CD4-positive, CD25-positive, alpha-beta regulatory T cell (primary cell): ENCODE results near the gene IGFBP6. TPM values are rescaled to one million over a fixed set of nuclear protein-coding genes. Genes with fewer than 3 reads are reported as not detected.
A peak's percentile ranks its signal among the peaks of the same experiment; 100 is the strongest.

Experiments used
- ATAC-seq, 2 donors: fragments of 150-1000 bp; cut with Tn5 transposase; one replicate each; pipeline ENCODE4 v1.10.0; 2021; ENCODE audit warnings: low read depth in 2 of 2, moderate number of reproducible peaks in 2 of 2, moderate library complexity in 1 of 2
- DNase-seq, 3 donors: peaks; one replicate each; pipeline versions ENCODE4 v3.0.0 to v3.0.0-alpha.2; 2012 to 2022; ENCODE audit warnings: mixed read lengths in 1 of 3
- H3K27ac ChIP-seq: one replicate; pipeline ENCODE4 v1.7.0; 2013; ENCODE audit warnings: mild to moderate bottlenecking, low read length; ENCODE audit not compliant: insufficient read depth, poor library complexity, severe bottlenecking
- H3K27me3 ChIP-seq: one replicate; pipeline ENCODE4 v1.7.0; 2013; ENCODE audit warnings: low read length; ENCODE audit not compliant: control insufficient read depth, insufficient read depth
- H3K36me3 ChIP-seq: one replicate; pipeline ENCODE4 v1.7.0; 2013; ENCODE audit warnings: mild to moderate bottlenecking, low read length, moderate library complexity; ENCODE audit not compliant: control insufficient read depth, insufficient read depth
- H3K4me1 ChIP-seq: 2 replicates; pipeline ENCODE4 v1.7.0; 2013; ENCODE audit warnings: mild to moderate bottlenecking, low read length; ENCODE audit not compliant: insufficient read depth, control insufficient read depth, poor library complexity, severe bottlenecking
- H3K4me3 ChIP-seq: one replicate; pipeline ENCODE4 v1.7.0; 2013; ENCODE audit warnings: low read depth, mild to moderate bottlenecking, low read length, moderate library complexity
- H3K9me3 ChIP-seq, 2 experiments: 1 replicate in 1 of 2; 2 replicates in 1 of 2; pipeline ENCODE4 v1.7.0; 2013; ENCODE audit warnings: low read length in 2 of 2, mild to moderate bottlenecking in 1 of 2, moderate library complexity in 1 of 2; ENCODE audit not compliant: control insufficient read depth in 2 of 2
- H3K27ac Mint-ChIP-seq, 3 donors: one replicate each; pipeline ENCODE4 v1.8.0; 2020 to 2022; ENCODE audit warnings: mild to moderate bottlenecking in 3 of 3, mixed read lengths in 3 of 3, moderate library complexity in 2 of 3
- H3K27me3 Mint-ChIP-seq: one replicate; pipeline ENCODE4 v1.8.0; 2022; ENCODE audit warnings: mild to moderate bottlenecking, mixed read lengths
- H3K36me3 Mint-ChIP-seq: one replicate; pipeline ENCODE4 v1.8.0; 2020; ENCODE audit warnings: mixed read lengths
- H3K4me1 Mint-ChIP-seq, 4 donors: one replicate each; pipeline ENCODE4 v1.8.0; 2020 to 2022; ENCODE audit warnings: mixed read lengths in 4 of 4, mild to moderate bottlenecking in 1 of 4
- H3K4me3 Mint-ChIP-seq, 4 donors: one replicate each; pipeline ENCODE4 v1.8.0; 2020 to 2022; ENCODE audit warnings: mild to moderate bottlenecking in 4 of 4, mixed read lengths in 4 of 4, moderate library complexity in 3 of 4
- H3K9me3 Mint-ChIP-seq, 7 donors: one replicate each; pipeline ENCODE4 v1.8.0; 2020 to 2022; ENCODE audit warnings: mixed read lengths in 7 of 7, mild to moderate bottlenecking in 3 of 7, moderate library complexity in 2 of 7
- polyA plus RNA-seq, 4 donors: library from polyadenylated mRNA; unstranded; fragments of 300-500 nt; fragmentation: Illumina TruSeq; gene quantifications; one replicate each; pipeline ENCODE4 v1.2.3, GENCODE V29; 2021
- total RNA-seq: library from RNA; stranded (reverse); gene quantifications from one replicate; pipeline ENCODE4 v1.2.3, GENCODE V29; 2022

IGFBP6 gene
- total and polyA plus RNA-seq, 5 donors from 2014 or later = 0.84 TPM; not detected in 4

- DNase-seq (no peak), ATAC-seq (no peak)
- peaks cover 0 to 39% (median 22%) of the 10 kb centered on the region in 4 donors for H3K4me1 Mint-ChIP-seq
- no peak overlapping the region for H3K4me3 ChIP-seq
- no peak overlapping the region for H3K27ac ChIP-seq
- no peaks in the 10 kb centered on the region for H3K36me3 ChIP-seq
- peaks cover 4% of the 10 kb centered on the region for H3K27me3 ChIP-seq
- peak overlapping the region in 1 of 3 donors; percentile 14 for H3K27ac Mint-ChIP-seq
- H3K4me3 Mint-ChIP-seq = no peak overlapping the region
- H3K4me1 ChIP-seq = peaks cover 43% of the 10 kb centered on the region
- peaks cover 0 to 4% (median 0%) of the 10 kb centered on the region in 7 donors for H3K9me3 Mint-ChIP-seq
- no peaks in the 10 kb centered on the region for H3K36me3 Mint-ChIP-seq
- no peaks in the 10 kb centered on the region for H3K9me3 ChIP-seq
- peaks cover 17% of the 10 kb centered on the region for H3K27me3 Mint-ChIP-seq
Measured at GRCh38 chr12:53100466-53101151, 3.1 kb downstream of the IGFBP6 start.

GRCh38 chr12:53101266-53101665, 3.8 kb downstream of the IGFBP6 start:
- no peak overlapping the region for H3K4me3 ChIP-seq
- H3K4me1 ChIP-seq = peaks cover 43% of the 10 kb centered on the region
- H3K36me3 ChIP-seq = no peaks in the 10 kb centered on the region
- H3K36me3 Mint-ChIP-seq = no peaks in the 10 kb centered on the region
- H3K27ac ChIP-seq = no peak overlapping the region
- peaks cover 0 to 4% (median 0%) of the 10 kb centered on the region in 7 donors for H3K9me3 Mint-ChIP-seq
- no peak for ATAC-seq
- no peak overlapping the region for H3K27ac Mint-ChIP-seq
- peaks cover 14% of the 10 kb centered on the region for H3K27me3 Mint-ChIP-seq
- no peak overlapping the region for H3K4me3 Mint-ChIP-seq
- H3K27me3 ChIP-seq = peaks cover under 1% of the 10 kb centered on the region
- H3K9me3 ChIP-seq = no peaks in the 10 kb centered on the region
- peaks cover 0 to 39% (median 20%) of the 10 kb centered on the region in 4 donors for H3K4me1 Mint-ChIP-seq
- DNase-seq = no peak

GRCh38 chr12:53101931-53102781, 4.7 kb downstream of the IGFBP6 start:
- Histone ChIP-seq H3K9me3 (no peaks in the 10 kb centered on the region), H3K27ac (no peak overlapping the region), H3K36me3 (no peaks in the 10 kb centered on the region), H3K4me3 (no peak overlapping the region), H3K4me1 (peaks cover 40% of the 10 kb centered on the region), H3K27me3 (no peaks in the 10 kb centered on the region)
- Mint-ChIP-seq H3K4me1 (peaks cover 0 to 34% (median 15%) of the 10 kb centered on the region in 4 donors), H3K9me3 (peaks cover 0 to 2% (median 0%) of the 10 kb centered on the region in 7 donors), H3K27ac (peak overlapping the region in 1 of 3 donors; percentile 68), H3K27me3 (peaks cover 9% of the 10 kb centered on the region), H3K4me3 (no peak overlapping the region), H3K36me3 (no peaks in the 10 kb centered on the region)
- no peak for ATAC-seq
- no peak for DNase-seq

- Mint-ChIP-seq H3K4me1 (peaks cover 0 to 31% (median 12%) of the 10 kb centered on the region in 4 donors), H3K36me3 (no peaks in the 10 kb centered on the region), H3K27ac (peak within 1 kb of the TSS; percentile 43 to 87 (median 68)), H3K27me3 (peaks cover 10% of the 10 kb centered on the region), H3K4me3 (peak within 1 kb of the TSS in 2 of 4 donors; percentile 47 to 64), H3K9me3 (peaks cover 0 to under 1% (median 0%) of the 10 kb centered on the region in 7 donors)
- H3K27me3 ChIP-seq = no peaks in the 10 kb centered on the region
- ATAC-seq = peak; percentile 59 to 60
- H3K4me3 ChIP-seq = no peak within 1 kb of the TSS
- peak in 2 of 3 donors; percentile 32 to 78 for DNase-seq
- peaks cover 31% of the 10 kb centered on the region for H3K4me1 ChIP-seq
- H3K36me3 ChIP-seq = no peaks in the 10 kb centered on the region
- no peak within 1 kb of the TSS for H3K27ac ChIP-seq
- H3K9me3 ChIP-seq = no peaks in the 10 kb centered on the region
Measured at GRCh38 chr12:53102883-53103807, 5.7 kb downstream of the IGFBP6 start, which contains the start of gene SOAT2. Gene SOAT2, plus strand, starts transcription at chr12:53103486. Its CDS starts 92 bp downstream, at chr12:53103578.

GRCh38 chr12:53103860-53104305, 6.4 kb downstream of the IGFBP6 start:
- Mint-ChIP-seq H3K4me3 (no peak overlapping the region), H3K9me3 (no peaks in the 10 kb centered on the region), H3K27ac (peak overlapping the region in 1 of 3 donors; percentile 43), H3K36me3 (no peaks in the 10 kb centered on the region), H3K27me3 (peaks cover 10% of the 10 kb centered on the region), H3K4me1 (peaks cover 0 to 23% (median 10%) of the 10 kb centered on the region in 4 donors)
- DNase-seq = peak in 1 of 3 donors; percentile 52
- Histone ChIP-seq H3K27me3 (no peaks in the 10 kb centered on the region), H3K36me3 (no peaks in the 10 kb centered on the region), H3K4me1 (peaks cover 23% of the 10 kb centered on the region), H3K4me3 (no peak overlapping the region), H3K27ac (no peak overlapping the region), H3K9me3 (no peaks in the 10 kb centered on the region)
- no peak for ATAC-seq

- peaks cover 0 to 17% (median 4%) of the 10 kb centered on the region in 4 donors for H3K4me1 Mint-ChIP-seq
- Histone ChIP-seq H3K27me3 (no peaks in the 10 kb centered on the region), H3K4me1 (peaks cover 17% of the 10 kb centered on the region), H3K27ac (no peak overlapping the region), H3K4me3 (no peak overlapping the region), H3K36me3 (no peaks in the 10 kb centered on the region), H3K9me3 (no peaks in the 10 kb centered on the region)
- H3K36me3 Mint-ChIP-seq = no peaks in the 10 kb centered on the region
- peaks cover 10% of the 10 kb centered on the region for H3K27me3 Mint-ChIP-seq
- H3K4me3 Mint-ChIP-seq = no peak overlapping the region
- no peak for DNase-seq
- no peaks in the 10 kb centered on the region for H3K9me3 Mint-ChIP-seq
- ATAC-seq = no peak
- H3K27ac Mint-ChIP-seq = peak overlapping the region in 1 of 3 donors; percentile 36
Measured at GRCh38 chr12:53105256-53105655, 7.8 kb downstream of the IGFBP6 start.
